GM23338 (cell line): Measurements from ENCODE around the gene C5orf47. TPM values are rescaled to one million over a fixed set of nuclear protein-coding genes. Genes with fewer than 3 reads are reported as not detected.

Experiments
- ATAC-seq: fragments of 200-7000 bp; cut with Tn5 transposase; 3 replicates; pipeline ENCODE4 v1.9.1; 2020
- DNase-seq: peaks from one replicate; pipeline ENCODE4 v3.0.0-alpha.2; 2015; ENCODE audit warnings: low spot score
- H2AFZ ChIP-seq: fragments of 200-600 bp; sonication (generic); 2 replicates; pipeline ENCODE4 v1.8.0; 2016; ENCODE audit warnings: antibody characterized with exemption, mild to moderate bottlenecking, moderate library complexity
- H3F3A ChIP-seq: fragments of 200-600 bp; sonication (generic); replicated peaks from 2 replicates; pipeline ENCODE4 v1.8.0; 2017; ENCODE audit warnings: antibody characterized with exemption, mixed run types, low read depth
- H3K27ac ChIP-seq: fragments of 200-600 bp; sonication (generic); 2 replicates; pipeline ENCODE4 v1.6.1; 2016; ENCODE audit warnings: low read depth
- H3K27me3 ChIP-seq: fragments of 200-600 bp; sonication (generic); 2 replicates; pipeline ENCODE4 v1.8.0; 2016; ENCODE audit warnings: mild to moderate bottlenecking, mixed run types, moderate library complexity; ENCODE audit not compliant: insufficient read depth
- H3K36me3 ChIP-seq: fragments of 200-600 bp; sonication (generic); 2 replicates; pipeline ENCODE4 v1.8.0; 2016; ENCODE audit warnings: mild to moderate bottlenecking; ENCODE audit not compliant: insufficient read depth
- H3K4me1 ChIP-seq: fragments of 200-600 bp; sonication (generic); 2 replicates; pipeline ENCODE4 v1.8.0; 2016; ENCODE audit warnings: mild to moderate bottlenecking, moderate library complexity; ENCODE audit not compliant: insufficient read depth
- H3K4me2 ChIP-seq: fragments of 200-600 bp; sonication (generic); 2 replicates; pipeline ENCODE4 v1.7.1; 2017; ENCODE audit warnings: mixed run types
- H3K4me3 ChIP-seq: fragments of 200-600 bp; sonication (generic); 2 replicates; pipeline ENCODE4 v1.6.1; 2016; ENCODE audit warnings: mixed run types
- H3K79me2 ChIP-seq: fragments of 200-600 bp; sonication (generic); replicated peaks from 2 replicates; pipeline ENCODE4 v1.8.0; 2017; ENCODE audit warnings: mild to moderate bottlenecking; ENCODE audit not compliant: insufficient read depth
- H3K9me2 ChIP-seq: fragments of 200-600 bp; sonication (generic); 2 replicates; pipeline ENCODE4 v1.8.0; 2017; ENCODE audit not compliant: insufficient read depth
- H4K20me1 ChIP-seq: fragments of 200-600 bp; sonication (generic); replicated peaks from 2 replicates; pipeline ENCODE4 v1.8.0; 2017; ENCODE audit warnings: mild to moderate bottlenecking; ENCODE audit not compliant: insufficient read depth
- H3K27ac Mint-ChIP-seq: 2 replicates; pipeline ENCODE4 v1.8.0; 2020; ENCODE audit warnings: inconsistent platforms, mild to moderate bottlenecking, moderate library complexity, mixed read lengths
- H3K27me3 Mint-ChIP-seq: 3 replicates; pipeline ENCODE4 v1.8.0; 2022; ENCODE audit warnings: low read depth, mild to moderate bottlenecking, moderate library complexity, mixed read lengths, inconsistent platforms; ENCODE audit not compliant: insufficient read depth, poor library complexity
- H3K36me3 Mint-ChIP-seq: 3 replicates; pipeline ENCODE4 v1.8.0; 2021; ENCODE audit warnings: low read depth, mild to moderate bottlenecking, inconsistent platforms, moderate library complexity, mixed read lengths
- H3K4me1 Mint-ChIP-seq: 3 replicates; pipeline ENCODE4 v1.8.0; 2020; ENCODE audit warnings: mild to moderate bottlenecking, inconsistent platforms, mixed read lengths
- H3K4me3 Mint-ChIP-seq: 3 replicates; pipeline ENCODE4 v1.8.0; 2021; ENCODE audit warnings: moderate library complexity, mild to moderate bottlenecking, inconsistent platforms, mixed read lengths
- H3K9me3 Mint-ChIP-seq: 3 replicates; pipeline ENCODE4 v1.8.0; 2020; ENCODE audit warnings: moderate library complexity, mild to moderate bottlenecking, inconsistent platforms, mixed read lengths
- CREB1 ChIP-seq: fragments of 250-450 bp; sonication (Bioruptor Pico); IDR thresholded peaks from 2 replicates; pipeline ENCODE4 v1.5.0; 2020; ENCODE audit warnings: low read depth, mild to moderate bottlenecking, moderate library complexity
- EZH2 ChIP-seq: fragments of 200-600 bp; sonication (generic); IDR thresholded peaks from one replicate; pipeline ENCODE4 v1.8.0; 2017; ENCODE audit warnings: antibody characterized with exemption, mild to moderate bottlenecking, low read depth; ENCODE audit not compliant: unreplicated experiment
- EZH2phosphoT487 ChIP-seq: fragments of 200-600 bp; sonication (generic); IDR thresholded peaks from one replicate; pipeline ENCODE4 v1.8.1; 2018; ENCODE audit warnings: antibody characterized with exemption; ENCODE audit not compliant: unreplicated experiment
- JUNB ChIP-seq: IDR thresholded peaks from one replicate; pipeline ENCODE4 v1.6.1; 2016; ENCODE audit warnings: antibody characterized with exemption; ENCODE audit not compliant: unreplicated experiment
- NANOG ChIP-seq: IDR thresholded peaks from 2 replicates; pipeline ENCODE4 v1.6.1; 2016; ENCODE audit warnings: antibody characterized with exemption, borderline replicate concordance
- POLR2AphosphoS5 ChIP-seq: IDR thresholded peaks from 2 replicates; pipeline ENCODE4 v1.6.1; 2016; ENCODE audit warnings: antibody characterized with exemption, low read depth
- STAT1 ChIP-seq: IDR thresholded peaks from one replicate; pipeline ENCODE4 v1.6.1; 2016; ENCODE audit warnings: antibody characterized with exemption; ENCODE audit not compliant: unreplicated experiment
- ZNF114 ChIP-seq: fragments of 250-450 bp; sonication (Bioruptor Pico); IDR thresholded peaks from 2 replicates; pipeline ENCODE4 v1.5.0; 2020; ENCODE audit warnings: mild to moderate bottlenecking, moderate library complexity
- ZNF331 ChIP-seq: fragments of 250-450 bp; sonication (Bioruptor Pico); IDR thresholded peaks from 2 replicates; pipeline ENCODE4 v1.5.0; 2020; ENCODE audit warnings: low read depth, mild to moderate bottlenecking, moderate library complexity
- polyA plus RNA-seq: library from polyadenylated mRNA; unstranded; fragments of >200 nt; fragmentation: Nextera tagmentation; extraction: Ambion mirVana; gene quantifications from 2 replicates; pipeline ENCODE4 v1.2.1, GENCODE V29; 2016
- total RNA-seq: library from RNA; depleted of rRNA; stranded (reverse); fragments of >200 nt; shearing (Covaris generic); gene quantifications from 2 replicates; pipeline ENCODE4 v1.2.3, GENCODE V29; 2014
- TF ChIP-seq, protein P1 (sequence below): IDR thresholded peaks from 2 replicates; pipeline ENCODE4 v1.6.1; 2016; ENCODE audit warnings: antibody characterized with exemption
- TF ChIP-seq, protein P2 (sequence below): fragments of 250-450 bp; sonication (Bioruptor Pico); IDR thresholded peaks from 2 replicates; pipeline ENCODE4 v1.5.0; 2020; ENCODE audit warnings: mild to moderate bottlenecking, moderate library complexity
- TF ChIP-seq, protein P3 (sequence below): IDR thresholded peaks from one replicate; pipeline ENCODE4 v1.6.1; 2018; ENCODE audit warnings: antibody characterized with exemption; ENCODE audit not compliant: unreplicated experiment
- TF ChIP-seq, protein P4 (sequence below), 2 experiments: fragments of 200-600 bp in 1 of 2; sonication (generic) in 1 of 2; conservative IDR thresholded peaks; 2 replicates each; pipeline versions ENCODE4 v1.5.1 to v1.6.1; 2016 to 2017; ENCODE audit warnings: antibody characterized with exemption in 2 of 2, low read depth in 2 of 2, mild to moderate bottlenecking in 2 of 2, moderate library complexity in 1 of 2

The C5orf47 gene
- total and polyA plus RNA-seq, 2 experiments from 2014 or later: 0.63 to 1.1 TPM

DNA sequence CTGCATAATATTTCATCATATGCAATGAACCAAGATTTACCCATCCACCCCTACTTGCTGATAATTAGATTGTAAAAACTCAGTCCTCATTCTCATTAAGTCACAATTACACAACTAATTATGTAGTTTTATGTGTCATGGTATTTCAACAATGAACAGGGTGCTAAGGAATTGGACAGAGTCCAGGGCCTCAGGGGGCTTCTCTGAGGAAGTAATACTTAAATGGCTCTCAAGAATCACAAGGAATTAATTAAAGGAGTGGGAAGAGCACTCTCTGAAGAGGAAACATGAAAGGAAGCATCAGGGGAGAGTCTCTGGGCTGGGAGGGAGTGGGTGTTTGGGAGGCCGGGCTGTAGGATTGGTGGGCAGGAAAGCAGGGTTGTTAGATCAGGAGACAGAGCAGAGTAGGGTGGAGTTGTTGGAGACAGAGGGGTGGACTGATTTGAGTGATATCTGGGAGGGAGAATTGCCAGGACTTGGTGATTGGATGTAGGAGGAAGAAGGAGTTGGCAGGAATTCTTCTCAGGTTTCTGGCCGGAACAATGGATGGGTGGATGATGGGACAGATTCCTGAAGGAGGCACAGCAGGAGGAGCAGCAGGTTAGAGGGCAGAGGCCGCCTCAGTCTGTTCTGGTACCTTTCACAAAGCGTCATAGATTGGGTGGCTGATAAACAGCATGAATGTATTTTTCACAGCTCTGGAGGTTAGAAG is 33.6 kb downstream of the C5orf47 start:
- H3K4me1 Mint-ChIP-seq: peaks cover 17% of the 10 kb centered on the region
- peak; percentile 41 for DNase-seq

More for the DNA sequence above, 33.6 kb downstream of the C5orf47 start:
- no peak overlapping the region for H3K4me2 ChIP-seq
- no peaks in the 10 kb centered on the region for H3K27me3 ChIP-seq
- H3K9me2 ChIP-seq: no peaks in the 10 kb centered on the region
- no peaks in the 10 kb centered on the region; the same call in 2 of the 3 replicates for H3K36me3 Mint-ChIP-seq
- H3K4me3 Mint-ChIP-seq: no peak overlapping the region
- peaks cover 15% of the 10 kb centered on the region; the same call in 2 of the 3 replicates for H3K9me3 Mint-ChIP-seq
- no peak overlapping the region for H3K4me3 ChIP-seq
- H3K4me1 ChIP-seq: peaks cover 3% of the 10 kb centered on the region
- H3K79me2 ChIP-seq: no peaks in the 10 kb centered on the region
- peaks cover 6% of the 10 kb centered on the region for H3K27me3 Mint-ChIP-seq
- H3K27ac ChIP-seq: no peak overlapping the region
- ATAC-seq: peak; percentile 61
- TF ChIP-seq, protein P1, sequence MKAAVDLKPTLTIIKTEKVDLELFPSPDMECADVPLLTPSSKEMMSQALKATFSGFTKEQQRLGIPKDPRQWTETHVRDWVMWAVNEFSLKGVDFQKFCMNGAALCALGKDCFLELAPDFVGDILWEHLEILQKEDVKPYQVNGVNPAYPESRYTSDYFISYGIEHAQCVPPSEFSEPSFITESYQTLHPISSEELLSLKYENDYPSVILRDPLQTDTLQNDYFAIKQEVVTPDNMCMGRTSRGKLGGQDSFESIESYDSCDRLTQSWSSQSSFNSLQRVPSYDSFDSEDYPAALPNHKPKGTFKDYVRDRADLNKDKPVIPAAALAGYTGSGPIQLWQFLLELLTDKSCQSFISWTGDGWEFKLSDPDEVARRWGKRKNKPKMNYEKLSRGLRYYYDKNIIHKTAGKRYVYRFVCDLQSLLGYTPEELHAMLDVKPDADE: no peak
- TF ChIP-seq EZH2 (no peak), STAT1 (no peak), CREB1 (CRISPR knock-in tag) (no peak), JUNB (no peak), EZH2phosphoT487 (no peak), NANOG (no peak), ZNF331 (CRISPR knock-in tag) (no peak), POLR2AphosphoS5 (no peak), ZNF114 (CRISPR knock-in tag) (no peak)
- TF ChIP-seq, protein P2, sequence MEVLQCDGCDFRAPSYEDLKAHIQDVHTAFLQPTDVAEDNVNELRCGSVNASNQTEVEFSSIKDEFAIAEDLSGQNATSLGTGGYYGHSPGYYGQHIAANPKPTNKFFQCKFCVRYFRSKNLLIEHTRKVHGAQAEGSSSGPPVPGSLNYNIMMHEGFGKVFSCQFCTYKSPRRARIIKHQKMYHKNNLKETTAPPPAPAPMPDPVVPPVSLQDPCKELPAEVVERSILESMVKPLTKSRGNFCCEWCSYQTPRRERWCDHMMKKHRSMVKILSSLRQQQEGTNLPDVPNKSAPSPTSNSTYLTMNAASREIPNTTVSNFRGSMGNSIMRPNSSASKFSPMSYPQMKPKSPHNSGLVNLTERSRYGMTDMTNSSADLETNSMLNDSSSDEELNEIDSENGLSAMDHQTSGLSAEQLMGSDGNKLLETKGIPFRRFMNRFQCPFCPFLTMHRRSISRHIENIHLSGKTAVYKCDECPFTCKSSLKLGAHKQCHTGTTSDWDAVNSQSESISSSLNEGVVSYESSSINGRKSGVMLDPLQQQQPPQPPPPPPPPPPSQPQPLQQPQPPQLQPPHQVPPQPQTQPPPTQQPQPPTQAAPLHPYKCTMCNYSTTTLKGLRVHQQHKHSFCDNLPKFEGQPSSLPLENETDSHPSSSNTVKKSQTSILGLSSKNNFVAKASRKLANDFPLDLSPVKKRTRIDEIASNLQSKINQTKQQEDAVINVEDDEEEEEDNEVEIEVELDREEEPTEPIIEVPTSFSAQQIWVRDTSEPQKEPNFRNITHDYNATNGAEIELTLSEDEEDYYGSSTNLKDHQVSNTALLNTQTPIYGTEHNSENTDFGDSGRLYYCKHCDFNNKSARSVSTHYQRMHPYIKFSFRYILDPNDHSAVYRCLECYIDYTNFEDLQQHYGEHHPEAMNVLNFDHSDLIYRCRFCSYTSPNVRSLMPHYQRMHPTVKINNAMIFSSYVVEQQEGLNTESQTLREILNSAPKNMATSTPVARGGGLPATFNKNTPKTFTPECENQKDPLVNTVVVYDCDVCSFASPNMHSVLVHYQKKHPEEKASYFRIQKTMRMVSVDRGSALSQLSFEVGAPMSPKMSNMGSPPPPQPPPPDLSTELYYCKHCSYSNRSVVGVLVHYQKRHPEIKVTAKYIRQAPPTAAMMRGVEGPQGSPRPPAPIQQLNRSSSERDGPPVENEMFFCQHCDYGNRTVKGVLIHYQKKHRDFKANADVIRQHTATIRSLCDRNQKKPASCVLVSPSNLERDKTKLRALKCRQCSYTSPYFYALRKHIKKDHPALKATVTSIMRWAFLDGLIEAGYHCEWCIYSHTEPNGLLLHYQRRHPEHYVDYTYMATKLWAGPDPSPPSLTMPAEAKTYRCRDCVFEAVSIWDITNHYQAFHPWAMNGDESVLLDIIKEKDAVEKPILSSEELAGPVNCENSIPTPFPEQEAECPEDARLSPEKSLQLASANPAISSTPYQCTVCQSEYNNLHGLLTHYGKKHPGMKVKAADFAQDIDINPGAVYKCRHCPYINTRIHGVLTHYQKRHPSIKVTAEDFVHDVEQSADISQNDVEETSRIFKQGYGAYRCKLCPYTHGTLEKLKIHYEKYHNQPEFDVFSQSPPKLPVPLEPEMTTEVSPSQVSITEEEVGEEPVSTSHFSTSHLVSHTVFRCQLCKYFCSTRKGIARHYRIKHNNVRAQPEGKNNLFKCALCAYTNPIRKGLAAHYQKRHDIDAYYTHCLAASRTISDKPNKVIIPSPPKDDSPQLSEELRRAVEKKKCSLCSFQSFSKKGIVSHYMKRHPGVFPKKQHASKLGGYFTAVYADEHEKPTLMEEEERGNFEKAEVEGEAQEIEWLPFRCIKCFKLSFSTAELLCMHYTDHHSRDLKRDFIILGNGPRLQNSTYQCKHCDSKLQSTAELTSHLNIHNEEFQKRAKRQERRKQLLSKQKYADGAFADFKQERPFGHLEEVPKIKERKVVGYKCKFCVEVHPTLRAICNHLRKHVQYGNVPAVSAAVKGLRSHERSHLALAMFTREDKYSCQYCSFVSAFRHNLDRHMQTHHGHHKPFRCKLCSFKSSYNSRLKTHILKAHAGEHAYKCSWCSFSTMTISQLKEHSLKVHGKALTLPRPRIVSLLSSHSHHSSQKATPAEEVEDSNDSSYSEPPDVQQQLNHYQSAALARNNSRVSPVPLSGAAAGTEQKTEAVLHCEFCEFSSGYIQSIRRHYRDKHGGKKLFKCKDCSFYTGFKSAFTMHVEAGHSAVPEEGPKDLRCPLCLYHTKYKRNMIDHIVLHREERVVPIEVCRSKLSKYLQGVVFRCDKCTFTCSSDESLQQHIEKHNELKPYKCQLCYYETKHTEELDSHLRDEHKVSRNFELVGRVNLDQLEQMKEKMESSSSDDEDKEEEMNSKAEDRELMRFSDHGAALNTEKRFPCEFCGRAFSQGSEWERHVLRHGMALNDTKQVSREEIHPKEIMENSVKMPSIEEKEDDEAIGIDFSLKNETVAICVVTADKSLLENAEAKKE (CRISPR knock-in tag): no peak
- TF ChIP-seq, protein P3, sequence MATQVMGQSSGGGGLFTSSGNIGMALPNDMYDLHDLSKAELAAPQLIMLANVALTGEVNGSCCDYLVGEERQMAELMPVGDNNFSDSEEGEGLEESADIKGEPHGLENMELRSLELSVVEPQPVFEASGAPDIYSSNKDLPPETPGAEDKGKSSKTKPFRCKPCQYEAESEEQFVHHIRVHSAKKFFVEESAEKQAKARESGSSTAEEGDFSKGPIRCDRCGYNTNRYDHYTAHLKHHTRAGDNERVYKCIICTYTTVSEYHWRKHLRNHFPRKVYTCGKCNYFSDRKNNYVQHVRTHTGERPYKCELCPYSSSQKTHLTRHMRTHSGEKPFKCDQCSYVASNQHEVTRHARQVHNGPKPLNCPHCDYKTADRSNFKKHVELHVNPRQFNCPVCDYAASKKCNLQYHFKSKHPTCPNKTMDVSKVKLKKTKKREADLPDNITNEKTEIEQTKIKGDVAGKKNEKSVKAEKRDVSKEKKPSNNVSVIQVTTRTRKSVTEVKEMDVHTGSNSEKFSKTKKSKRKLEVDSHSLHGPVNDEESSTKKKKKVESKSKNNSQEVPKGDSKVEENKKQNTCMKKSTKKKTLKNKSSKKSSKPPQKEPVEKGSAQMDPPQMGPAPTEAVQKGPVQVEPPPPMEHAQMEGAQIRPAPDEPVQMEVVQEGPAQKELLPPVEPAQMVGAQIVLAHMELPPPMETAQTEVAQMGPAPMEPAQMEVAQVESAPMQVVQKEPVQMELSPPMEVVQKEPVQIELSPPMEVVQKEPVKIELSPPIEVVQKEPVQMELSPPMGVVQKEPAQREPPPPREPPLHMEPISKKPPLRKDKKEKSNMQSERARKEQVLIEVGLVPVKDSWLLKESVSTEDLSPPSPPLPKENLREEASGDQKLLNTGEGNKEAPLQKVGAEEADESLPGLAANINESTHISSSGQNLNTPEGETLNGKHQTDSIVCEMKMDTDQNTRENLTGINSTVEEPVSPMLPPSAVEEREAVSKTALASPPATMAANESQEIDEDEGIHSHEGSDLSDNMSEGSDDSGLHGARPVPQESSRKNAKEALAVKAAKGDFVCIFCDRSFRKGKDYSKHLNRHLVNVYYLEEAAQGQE: no peak
- TF ChIP-seq, protein P4, sequence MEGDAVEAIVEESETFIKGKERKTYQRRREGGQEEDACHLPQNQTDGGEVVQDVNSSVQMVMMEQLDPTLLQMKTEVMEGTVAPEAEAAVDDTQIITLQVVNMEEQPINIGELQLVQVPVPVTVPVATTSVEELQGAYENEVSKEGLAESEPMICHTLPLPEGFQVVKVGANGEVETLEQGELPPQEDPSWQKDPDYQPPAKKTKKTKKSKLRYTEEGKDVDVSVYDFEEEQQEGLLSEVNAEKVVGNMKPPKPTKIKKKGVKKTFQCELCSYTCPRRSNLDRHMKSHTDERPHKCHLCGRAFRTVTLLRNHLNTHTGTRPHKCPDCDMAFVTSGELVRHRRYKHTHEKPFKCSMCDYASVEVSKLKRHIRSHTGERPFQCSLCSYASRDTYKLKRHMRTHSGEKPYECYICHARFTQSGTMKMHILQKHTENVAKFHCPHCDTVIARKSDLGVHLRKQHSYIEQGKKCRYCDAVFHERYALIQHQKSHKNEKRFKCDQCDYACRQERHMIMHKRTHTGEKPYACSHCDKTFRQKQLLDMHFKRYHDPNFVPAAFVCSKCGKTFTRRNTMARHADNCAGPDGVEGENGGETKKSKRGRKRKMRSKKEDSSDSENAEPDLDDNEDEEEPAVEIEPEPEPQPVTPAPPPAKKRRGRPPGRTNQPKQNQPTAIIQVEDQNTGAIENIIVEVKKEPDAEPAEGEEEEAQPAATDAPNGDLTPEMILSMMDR (conservative IDR thresholded peaks at IDR 0.05; ENCODE audit: low read depth in 2 of 2): no peak
- H3K27ac Mint-ChIP-seq: no peak overlapping the region; the same call in 1 of the 2 replicates
- H3F3A ChIP-seq: no peaks in the 10 kb centered on the region
- H2AFZ ChIP-seq: 0 out of 2 replicates have a peak overlapping the region, but pooled peaks have one; percentile 6
- no peaks in the 10 kb centered on the region for H4K20me1 ChIP-seq
- no peaks in the 10 kb centered on the region for H3K36me3 ChIP-seq
